ENCODE results near the gene PRLHR. TPM values are rescaled to one million over a fixed set of nuclear protein-coding genes. Genes with fewer than 3 reads are reported as not detected.

The PRLHR gene
- total and polyA plus RNA-seq, 2 of the 4 experiments (the other 2 are of a cell fraction), result not detected

- Histone ChIP-seq H2BK15ac (ENCODE audit: low read depth, low read length) (no peak overlapping the region), H2AK9ac (replicated peaks; ENCODE audit: low read depth, low read length, poor library complexity) (no peak overlapping the region), H2BK5ac (ENCODE audit: low read depth, low read length, poor library complexity, severe bottlenecking) (no peak overlapping the region), H3K14ac (replicated peaks; ENCODE audit: low read depth, low read length) (no peak overlapping the region), H3K4ac (ENCODE audit: low read depth, low read length) (no peak overlapping the region), H4K8ac (ENCODE audit: low read depth in 2 of 2, low read length in 2 of 2) (no peak overlapping the region), H3K9me1 (ENCODE audit: insufficient read depth, low read length) (no peaks in the 10 kb centered on the region), H2AK5ac (ENCODE audit: low read depth, low read length) (no peak overlapping the region), H3K27me3 (ENCODE audit: control insufficient read depth, insufficient read depth, low read length) (peaks cover 6% of the 10 kb centered on the region), H3K27ac (ENCODE audit: insufficient read depth, low read length) (no peak overlapping the region), H3K4me2 (ENCODE audit: low read depth, low read length) (no peak overlapping the region), H4K20me1 (ENCODE audit: insufficient read depth, low read length) (no peaks in the 10 kb centered on the region), H2BK20ac (ENCODE audit: low read depth, low read length) (no peak overlapping the region), H3K36me3 (ENCODE audit: control insufficient read depth, insufficient read depth, low read length) (no peaks in the 10 kb centered on the region), H3K56ac (ENCODE audit: extremely low read depth, insufficient read depth, low read length) (no peak overlapping the region), H3K9ac (ENCODE audit: low read depth, low read length) (no peak overlapping the region), H3K4me3 (ENCODE audit: insufficient read depth, low read depth, low read length) (no peak overlapping the region), H3K18ac (ENCODE audit: low read depth, low read length) (no peak overlapping the region), H2AFZ (replicated peaks; ENCODE audit: low read length, poor library complexity) (no peak overlapping the region), H2BK120ac (ENCODE audit: low read depth, low read length) (no peak overlapping the region), H4K91ac (ENCODE audit: insufficient read depth, low read depth, low read length) (no peak overlapping the region), H3K79me1 (ENCODE audit: low read depth in 1 of 2, low read length in 2 of 2) (no peaks in the 10 kb centered on the region), H3K9me3 (ENCODE audit: control insufficient read depth, insufficient read depth, low read length) (no peaks in the 10 kb centered on the region), H3K23ac (ENCODE audit: low read depth, low read length) (no peak overlapping the region), H3K4me1 (ENCODE audit: control insufficient read depth, insufficient read depth, low read length) (no peaks in the 10 kb centered on the region), H4K5ac (ENCODE audit: low read depth, low read length) (no peak overlapping the region)
- DNase-seq (peak; percentile 70), ATAC-seq (ENCODE audit: low read depth) (peak; percentile 77)
- no TSS peak for BruUV-seq (replicated peaks)
- intact Hi-C loops (cut with micrococcal nuclease) (no loop called here), in situ Hi-C loops (cut with MboI; ENCODE audit: low sequenced_read_pairs) (no loop called here), dilution Hi-C loops (cut with HindIII; ENCODE audit: low sequenced_read_pairs, unreplicated experiment) (no loop called here)
- TF ChIP-seq BHLHE40 (IDR thresholded peaks at IDR 0.05; ENCODE audit: low read depth, low read length), result peak; percentile 46
- TF ChIP-seq MAZ (IDR thresholded peaks at IDR 0.05; ENCODE audit: borderline replicate concordance, low read depth, low read length), result no peak
- TF ChIP-seq RCOR1 (IDR thresholded peaks at IDR 0.05; ENCODE audit: insufficient replicate concordance, low read length), result no peak
- peak; percentile 82 for TF ChIP-seq FOS (IDR thresholded peaks at IDR 0.05; ENCODE audit: low read depth, low read length)
- 80% methylated on average over 1 of the region's 6 CpGs; no CpG with 5 or more reads in 1 of the 2 experiments for WGBS, 2 experiments (ENCODE audit: extremely low coverage in 2 of 2, insufficient read length in 1 of 2)
- ChIA-PET POLR2A (ENCODE audit: unreplicated experiment) (no interaction called here), CTCF (no interaction called here)
Observed at GRCh38 chr10:118584181-118584954, 11.1 kb downstream of the PRLHR start.
